ENCODE measurements around the gene PTRHD1. TPM values are rescaled to one million over a fixed set of nuclear protein-coding genes. Genes with fewer than 3 reads are reported as not detected.

The PTRHD1 gene
- total and polyA plus RNA-seq, 2 of the 8 experiments (the other 6 are each of a cell fraction or from before 2014, with no cell fraction given): 46.2 to 91.9 TPM

- no peak overlapping the region for H3K27ac ChIP-seq (ENCODE audit: low read depth, low read length)
- H4K8ac ChIP-seq (ENCODE audit: extremely low read depth, insufficient read depth, low read length): no peak overlapping the region
- H3K14ac ChIP-seq (ENCODE audit: insufficient read length): no peak overlapping the region
- no peak overlapping the region for H3K4me2 ChIP-seq (ENCODE audit: insufficient read depth in 1 of 2, low read depth in 2 of 2, low read length in 2 of 2)
- H4K20me1 ChIP-seq (replicated peaks in 1 of 2; ENCODE audit: control insufficient read depth in 1 of 2, insufficient read depth in 2 of 2, low read length in 2 of 2): peaks cover 0 to 1% of the 10 kb centered on the region in 2 experiments
- H4K91ac ChIP-seq (replicated peaks; ENCODE audit: insufficient read length, low read length): no peak overlapping the region
- H2BK5ac ChIP-seq (ENCODE audit: low read depth, low read length): no peak overlapping the region
- H3K23ac ChIP-seq (ENCODE audit: insufficient read length): no peak overlapping the region
- ChIA-PET POLR2A (ENCODE audit: partially characterized antibody) (interaction anchor here (0.8 kb wide), 1 partner anchor 20 kb away, joined by 3 read pairs; no protein-coding TSS in a partner anchor), CTCF (ENCODE audit: partially characterized antibody) (interaction anchor here (0.6 to 4.0 kb wide), 4 partner anchors 13 to 45 kb away, joined by 3 to 20 read pairs (median 3); no protein-coding TSS in a partner anchor)
- H3K56ac ChIP-seq (replicated peaks; ENCODE audit: insufficient read length, low read depth, low read length): no peak overlapping the region
- no peaks in the 10 kb centered on the region for H3K4me1 ChIP-seq (replicated peaks in 1 of 4; ENCODE audit: control insufficient read depth in 3 of 4, insufficient read depth in 4 of 4, low read length in 3 of 4)
- no peak overlapping the region for H3K9ac ChIP-seq (replicated peaks in 1 of 4; ENCODE audit: extremely low read depth in 1 of 4, low read depth in 3 of 4, low read length in 3 of 4)
- H4K5ac ChIP-seq (ENCODE audit: insufficient read length, low read depth, low read length): no peak overlapping the region
- H3K79me1 ChIP-seq (ENCODE audit: low read depth, low read length): no peaks in the 10 kb centered on the region; the same call in 1 of the 2 replicates
- H3K4ac ChIP-seq (replicated peaks; ENCODE audit: insufficient read length, low read depth, low read length): no peak overlapping the region
- no peak overlapping the region for H2AFZ ChIP-seq (ENCODE audit: low read length)
- DNase-seq (ENCODE audit: low read depth in 1 of 2, low spot score in 2 of 2) (no peak), FAIRE-seq (no peak)
- no peak overlapping the region for H3K4me3 ChIP-seq (ENCODE audit: extremely low read depth in 1 of 4, insufficient read depth in 2 of 4, low read depth in 3 of 4, low read length in 4 of 4)
- H2BK12ac ChIP-seq (ENCODE audit: low read depth, low read length): no peak overlapping the region
- no peaks in the 10 kb centered on the region; a peak in 1 of 4 replicates for H3K79me2 ChIP-seq (ENCODE audit: control insufficient read depth in 1 of 2, insufficient read depth in 2 of 2, low read length in 2 of 2)
- H3K36me3 ChIP-seq (ENCODE audit: control insufficient read depth in 2 of 4, insufficient read depth in 4 of 4, low read length in 3 of 4): peaks cover 0 to 4% (median 1%) of the 10 kb centered on the region in 4 experiments; a peak in 3 of 8 replicates
- H2AK5ac ChIP-seq (ENCODE audit: low read depth, low read length): no peak overlapping the region
- no peak overlapping the region for H3K18ac ChIP-seq (ENCODE audit: extremely low read depth, low read length)
- H2BK15ac ChIP-seq (ENCODE audit: low read length): no peak overlapping the region
- H2BK120ac ChIP-seq (replicated peaks; ENCODE audit: low read depth, low read length): no peak overlapping the region
- H3K27me3 ChIP-seq (replicated peaks in 1 of 4; ENCODE audit: control insufficient read depth in 3 of 4, extremely low read depth in 1 of 4, insufficient read depth in 3 of 4, low read length in 3 of 4): no peaks in the 10 kb centered on the region
- H3K9me3 ChIP-seq (ENCODE audit: insufficient read depth in 2 of 2, low read depth in 1 of 2, low read length in 1 of 2): no peaks in the 10 kb centered on the region; a peak in 1 of 4 replicates
- no peak overlapping the region for H2BK20ac ChIP-seq (ENCODE audit: low read length)
- TF ChIP-seq CTCF (IDR thresholded peaks at IDR 0.05; ENCODE audit: control extremely low read depth in 1 of 3, insufficient read depth in 1 of 3, low read depth in 1 of 3, low read length in 3 of 3) (no peak), EZH2 (IDR thresholded peaks at IDR 0.05; ENCODE audit: low read depth, low read length, severe bottlenecking) (no peak), RNF2 (IDR thresholded peaks at IDR 0.05; ENCODE audit: borderline replicate concordance, low read depth, low read length, missing control alignments, poor library complexity, severe bottlenecking) (no peak)
- 95% methylated on average over 6 of the region's 15 CpGs; no CpG with 5 or more reads in 1 of the 2 experiments for WGBS, 2 experiments (ENCODE audit: extremely low coverage in 1 of 2, insufficient coverage in 1 of 2, insufficient read length in 1 of 2, insufficient replicate concordance in 2 of 2, low coverage in 1 of 2, low lambda C conversion rate in 2 of 2, missing lambda C conversion rate in 1 of 2)
- H3K23me2 ChIP-seq (ENCODE audit: low read depth, low read length): no peaks in the 10 kb centered on the region
Observed at GRCh38 chr2:24839729-24840128, 46.5 kb upstream of the PTRHD1 start.
